Thyroid gland (tissue), 4 donors: ENCODE data around the gene COMP.

Experiments used
- POLR2A ChIP-seq, 2 donors: fragments of 450-650 bp; IDR thresholded peaks; one replicate each; pipeline ENCODE4 v1.6.1; 2017; ENCODE audit warnings: antibody characterized with exemption in 2 of 2, mild to moderate bottlenecking in 2 of 2, moderate library complexity in 1 of 2
- TF ChIP-seq, protein P1 (sequence below), 6 experiments: fragments of 200-600 bp in 3 of 6; fragments of 450-650 bp in 3 of 6; sonication (generic) in 3 of 6; IDR thresholded peaks; one replicate each; pipeline ENCODE4 v1.5.1; 2016 to 2019; ENCODE audit warnings: antibody characterized with exemption in 6 of 6, mild to moderate bottlenecking in 2 of 6, inconsistent platforms in 1 of 6, moderate library complexity in 1 of 6

DNA sequence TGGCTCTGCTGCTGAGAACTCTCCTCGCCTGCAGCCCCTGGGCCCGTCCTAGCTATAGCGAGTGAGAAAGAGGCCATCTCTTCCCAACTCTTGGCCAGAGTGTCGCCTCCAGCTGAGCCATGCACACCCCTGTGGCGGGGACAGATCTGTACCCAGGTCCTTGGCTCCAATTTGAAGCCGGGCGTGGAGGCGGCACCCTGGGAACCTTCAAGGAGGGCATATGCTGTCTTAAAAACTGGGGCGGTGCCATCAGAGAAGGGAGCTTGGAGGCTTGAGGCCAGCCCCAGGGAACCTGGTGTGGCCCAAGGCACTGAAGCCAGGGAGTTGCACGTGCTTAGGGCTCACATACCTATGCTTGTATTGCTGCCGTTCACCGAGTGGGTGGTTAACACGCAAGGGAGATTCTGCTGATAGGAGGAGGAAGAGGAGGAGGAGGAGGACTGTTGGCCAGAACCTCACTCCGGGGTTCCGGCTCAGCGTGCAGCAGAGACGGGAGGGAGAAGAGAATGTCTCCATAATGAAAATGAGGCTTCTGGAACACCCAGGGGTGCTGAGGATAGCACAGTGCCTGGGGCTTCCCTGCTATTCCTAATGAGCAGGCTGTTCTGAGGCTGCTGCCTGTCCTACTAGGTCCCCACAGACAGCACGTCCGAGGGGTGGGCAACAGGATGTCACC is 40.7 kb downstream of the COMP start:
- no peak for TF ChIP-seq POLR2A (IDR thresholded peaks at IDR 0.05)
- TF ChIP-seq, protein P1, sequence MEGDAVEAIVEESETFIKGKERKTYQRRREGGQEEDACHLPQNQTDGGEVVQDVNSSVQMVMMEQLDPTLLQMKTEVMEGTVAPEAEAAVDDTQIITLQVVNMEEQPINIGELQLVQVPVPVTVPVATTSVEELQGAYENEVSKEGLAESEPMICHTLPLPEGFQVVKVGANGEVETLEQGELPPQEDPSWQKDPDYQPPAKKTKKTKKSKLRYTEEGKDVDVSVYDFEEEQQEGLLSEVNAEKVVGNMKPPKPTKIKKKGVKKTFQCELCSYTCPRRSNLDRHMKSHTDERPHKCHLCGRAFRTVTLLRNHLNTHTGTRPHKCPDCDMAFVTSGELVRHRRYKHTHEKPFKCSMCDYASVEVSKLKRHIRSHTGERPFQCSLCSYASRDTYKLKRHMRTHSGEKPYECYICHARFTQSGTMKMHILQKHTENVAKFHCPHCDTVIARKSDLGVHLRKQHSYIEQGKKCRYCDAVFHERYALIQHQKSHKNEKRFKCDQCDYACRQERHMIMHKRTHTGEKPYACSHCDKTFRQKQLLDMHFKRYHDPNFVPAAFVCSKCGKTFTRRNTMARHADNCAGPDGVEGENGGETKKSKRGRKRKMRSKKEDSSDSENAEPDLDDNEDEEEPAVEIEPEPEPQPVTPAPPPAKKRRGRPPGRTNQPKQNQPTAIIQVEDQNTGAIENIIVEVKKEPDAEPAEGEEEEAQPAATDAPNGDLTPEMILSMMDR (IDR thresholded peaks at IDR 0.05), result no peak
